Peyer's patch (tissue), 4 donors: ENCODE data around the gene FDXACB1. TPM values are rescaled to one million over a fixed set of nuclear protein-coding genes. Genes with fewer than 3 reads are reported as not detected.
A peak's percentile ranks its signal among the peaks of the same experiment; 100 is the strongest.

ENCODE experiments used
- DNase-seq, 3 donors: peaks; one replicate each; pipeline ENCODE4 v3.0.0-alpha.2; 2017 to 2019
- H3K27ac ChIP-seq, 4 donors: fragments of 200-600 bp; sonication (generic); one replicate each; pipeline ENCODE4 v1.5.1; 2016 to 2019
- H3K27me3 ChIP-seq, 2 donors: fragments of 200-600 bp; sonication (generic); one replicate each; pipeline ENCODE4 v1.5.1; 2019
- H3K36me3 ChIP-seq, 3 donors: fragments of 200-600 bp; sonication (generic); one replicate each; pipeline ENCODE4 v1.5.1; 2016 to 2019
- H3K4me1 ChIP-seq, 4 donors: fragments of 200-600 bp; sonication (generic); one replicate each; pipeline ENCODE4 v1.5.1; 2016 to 2019
- H3K4me3 ChIP-seq, 4 donors: fragments of 200-600 bp; sonication (generic); 1 replicate in 3 of 4; 2 replicates in 1 of 4; pipeline ENCODE4 v1.5.1; 2016 to 2019; ENCODE audit warnings: mild to moderate bottlenecking in 1 of 4
- H3K9me3 ChIP-seq, 4 donors: fragments of 200-600 bp; sonication (generic); one replicate each; pipeline ENCODE4 v1.5.1; 2016 to 2019; ENCODE audit warnings: mild to moderate bottlenecking in 1 of 4
- POLR2A ChIP-seq, 2 donors: fragments of 450-650 bp; IDR thresholded peaks; one replicate each; pipeline ENCODE4 v1.5.1; 2017; ENCODE audit warnings: antibody characterized with exemption in 2 of 2, mild to moderate bottlenecking in 2 of 2, moderate library complexity in 2 of 2
- total RNA-seq, 4 donors: library from RNA; depleted of rRNA; stranded (reverse); fragments of >200 nt; gene quantifications; one replicate each; pipeline ENCODE4 v1.1.0, GENCODE V29; 2016
- TF ChIP-seq, protein P1 (sequence below), 6 experiments: fragments of 450-650 bp in 4 of 6; fragments of 200-600 bp in 2 of 6; sonication (generic) in 1 of 6; IDR thresholded peaks; one replicate each; pipeline ENCODE4 v1.5.1; 2017 to 2019; ENCODE audit warnings: antibody characterized with exemption in 6 of 6, mild to moderate bottlenecking in 3 of 6, moderate library complexity in 1 of 6

The FDXACB1 gene
- total RNA-seq, 4 donors from 2014 or later: 0.53 to 1.7 (median 1.1) TPM

DNA sequence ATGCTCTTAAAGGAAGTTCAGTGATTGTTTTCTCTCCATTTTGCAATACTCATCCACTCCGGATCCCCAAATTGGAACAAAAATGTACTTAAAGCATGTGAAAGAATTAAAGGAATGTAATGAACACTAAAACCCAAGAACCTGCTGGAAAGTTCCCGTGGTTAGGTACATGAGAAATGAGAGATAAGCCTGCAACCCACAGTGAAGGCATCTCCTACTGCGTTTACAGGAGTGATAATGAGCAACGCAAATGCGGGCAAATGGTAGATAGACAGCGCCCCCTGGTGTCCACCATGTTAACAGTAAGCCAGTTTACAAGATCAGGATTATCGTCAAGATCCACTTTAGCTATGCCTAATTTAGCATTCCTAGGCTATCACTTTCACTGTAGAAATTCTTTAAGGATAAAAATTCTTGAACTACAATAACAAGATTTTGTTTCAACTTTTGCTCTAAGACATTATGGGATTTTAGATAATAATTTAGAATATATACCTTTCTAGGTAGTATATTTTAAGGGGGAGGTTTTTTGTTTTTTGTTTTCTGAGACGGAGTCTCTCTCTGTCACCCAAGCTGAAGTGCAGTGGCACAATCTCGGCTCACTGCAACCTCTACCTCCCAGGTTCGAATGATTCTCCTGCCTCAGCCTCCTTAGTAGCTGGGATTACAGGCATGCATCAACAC is 37.5 kb downstream of the FDXACB1 start:
- peak; percentile 85 to 97 (median 86) for DNase-seq
- Histone ChIP-seq H3K9me3 (no peaks in the 10 kb centered on the region), H3K4me3 (no peak overlapping the region), H3K4me1 (no peaks in the 10 kb centered on the region), H3K36me3 (peaks cover 0 to 26% (median 0%) of the 10 kb centered on the region in 3 donors), H3K27ac (no peak overlapping the region), H3K27me3 (no peaks in the 10 kb centered on the region)
- no peak for TF ChIP-seq POLR2A (IDR thresholded peaks at IDR 0.05)
- TF ChIP-seq, protein P1, sequence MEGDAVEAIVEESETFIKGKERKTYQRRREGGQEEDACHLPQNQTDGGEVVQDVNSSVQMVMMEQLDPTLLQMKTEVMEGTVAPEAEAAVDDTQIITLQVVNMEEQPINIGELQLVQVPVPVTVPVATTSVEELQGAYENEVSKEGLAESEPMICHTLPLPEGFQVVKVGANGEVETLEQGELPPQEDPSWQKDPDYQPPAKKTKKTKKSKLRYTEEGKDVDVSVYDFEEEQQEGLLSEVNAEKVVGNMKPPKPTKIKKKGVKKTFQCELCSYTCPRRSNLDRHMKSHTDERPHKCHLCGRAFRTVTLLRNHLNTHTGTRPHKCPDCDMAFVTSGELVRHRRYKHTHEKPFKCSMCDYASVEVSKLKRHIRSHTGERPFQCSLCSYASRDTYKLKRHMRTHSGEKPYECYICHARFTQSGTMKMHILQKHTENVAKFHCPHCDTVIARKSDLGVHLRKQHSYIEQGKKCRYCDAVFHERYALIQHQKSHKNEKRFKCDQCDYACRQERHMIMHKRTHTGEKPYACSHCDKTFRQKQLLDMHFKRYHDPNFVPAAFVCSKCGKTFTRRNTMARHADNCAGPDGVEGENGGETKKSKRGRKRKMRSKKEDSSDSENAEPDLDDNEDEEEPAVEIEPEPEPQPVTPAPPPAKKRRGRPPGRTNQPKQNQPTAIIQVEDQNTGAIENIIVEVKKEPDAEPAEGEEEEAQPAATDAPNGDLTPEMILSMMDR (IDR thresholded peaks at IDR 0.05): peak; percentile 71 to 98 (median 93)

GRCh38 chr11:111840143-111840542 is 38.8 kb downstream of the FDXACB1 start:
- H3K9me3 ChIP-seq: no peaks in the 10 kb centered on the region
- no peak overlapping the region for H3K4me3 ChIP-seq
- no peak for TF ChIP-seq POLR2A (IDR thresholded peaks at IDR 0.05)
- TF ChIP-seq, protein P1 (IDR thresholded peaks at IDR 0.05): no peak
- no peaks in the 10 kb centered on the region for H3K27me3 ChIP-seq
- H3K27ac ChIP-seq: no peak overlapping the region
- H3K4me1 ChIP-seq: no peaks in the 10 kb centered on the region
- DNase-seq: no peak
- H3K36me3 ChIP-seq: peaks cover 0 to 33% (median 0%) of the 10 kb centered on the region in 3 donors

- Histone ChIP-seq H3K27ac (no peak overlapping the region), H3K4me1 (no peaks in the 10 kb centered on the region), H3K36me3 (peaks cover 0 to 25% (median 0%) of the 10 kb centered on the region in 3 donors), H3K27me3 (no peaks in the 10 kb centered on the region), H3K4me3 (no peak overlapping the region), H3K9me3 (no peaks in the 10 kb centered on the region)
- no peak for TF ChIP-seq POLR2A (IDR thresholded peaks at IDR 0.05)
- TF ChIP-seq, protein P1 (IDR thresholded peaks at IDR 0.05): no peak
- DNase-seq: no peak
These were observed 40.9 kb downstream of the FDXACB1 start for GRCh38 chr11:111838054-111838453.

- H3K27me3 ChIP-seq: no peaks in the 10 kb centered on the region
- H3K4me1 ChIP-seq: no peaks in the 10 kb centered on the region
- no peak overlapping the region for H3K4me3 ChIP-seq
- TF ChIP-seq, protein P1 (IDR thresholded peaks at IDR 0.05): no peak
- TF ChIP-seq POLR2A (IDR thresholded peaks at IDR 0.05): no peak
- H3K27ac ChIP-seq: no peak overlapping the region
- no peaks in the 10 kb centered on the region for H3K9me3 ChIP-seq
- DNase-seq: no peak
- H3K36me3 ChIP-seq: peaks cover 0 to 25% (median 0%) of the 10 kb centered on the region in 3 donors
These were observed 41.5 kb downstream of the FDXACB1 start for GRCh38 chr11:111837366-111837891.

GRCh38 chr11:111836721-111837120 is 42.2 kb downstream of the FDXACB1 start:
- H3K4me1 ChIP-seq: no peaks in the 10 kb centered on the region
- no peak overlapping the region for H3K4me3 ChIP-seq
- TF ChIP-seq, protein P1 (IDR thresholded peaks at IDR 0.05): no peak
- TF ChIP-seq POLR2A (IDR thresholded peaks at IDR 0.05): no peak
- no peaks in the 10 kb centered on the region for H3K27me3 ChIP-seq
- peaks cover 0 to 25% (median 0%) of the 10 kb centered on the region in 3 donors for H3K36me3 ChIP-seq
- H3K27ac ChIP-seq: no peak overlapping the region
- no peak for DNase-seq
- H3K9me3 ChIP-seq: no peaks in the 10 kb centered on the region
